Activated CD8-positive, alpha-beta memory T cell treated with anti-CD3 and anti-CD28 coated beads for 4 hours (primary cell): Measurements from ENCODE around the gene TRMT11.
"Not testable (repeated sequence)": the region's sequence is repeated elsewhere in the genome, so short reads cannot be mapped to it uniquely, and the experiment has no call there.

Source experiments
- DNase-seq, 2 donors: peaks; one replicate each; pipeline ENCODE4 v3.0.0-alpha.2; 2020; ENCODE audit warnings: low read depth in 2 of 2

TRMT11 gene

DNA sequence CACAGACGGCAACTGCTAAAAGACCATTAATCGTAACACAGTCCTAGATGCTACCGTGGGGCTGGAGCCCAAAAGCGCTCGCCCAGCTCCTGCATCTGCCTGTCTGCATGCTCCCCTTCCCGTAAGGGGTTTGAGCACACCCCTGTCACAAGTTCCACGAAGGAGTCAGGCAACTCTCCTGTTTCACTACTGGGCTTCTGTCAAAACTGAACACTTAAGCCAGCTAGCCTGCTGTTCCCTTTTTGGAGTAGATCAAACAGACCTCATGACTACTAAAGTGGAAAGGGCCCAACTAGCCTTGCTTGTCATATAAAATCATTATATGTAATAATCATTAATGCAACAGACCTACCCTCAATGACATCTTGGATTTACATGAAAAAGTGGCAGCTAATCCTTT lies 61.3 kb downstream of the TRMT11 start:
- DNase-seq: no peak

- no peak for DNase-seq
These were observed 62.3 kb downstream of the TRMT11 start for GRCh38 chr6:126048635-126049034.

GRCh38 chr6:126050795-126051194 lies 64.5 kb downstream of the TRMT11 start:
- no peak for DNase-seq

DNA sequence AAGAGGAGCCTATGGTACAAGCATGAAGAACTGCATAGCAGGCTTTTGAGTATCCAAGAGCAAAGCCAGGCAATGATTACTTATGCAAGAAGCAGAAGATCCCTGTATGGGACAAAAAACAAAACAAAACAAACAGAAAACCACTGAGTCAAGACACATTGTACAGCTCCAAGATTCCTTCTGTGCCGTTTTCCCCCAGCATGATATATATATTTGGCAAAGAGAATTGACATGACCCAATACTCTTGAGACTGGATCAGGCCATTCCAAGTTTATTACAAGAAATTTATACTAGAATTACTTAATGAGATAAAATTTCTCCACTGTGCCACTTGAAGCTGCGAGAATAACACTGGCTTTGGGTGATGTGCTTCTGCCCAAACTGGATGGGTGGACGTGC lies 65.5 kb downstream of the TRMT11 start:
- DNase-seq: no peak

GRCh38 chr6:126052485-126052884 lies 66.1 kb downstream of the TRMT11 start:
- DNase-seq: no peak

- DNase-seq: no peak
These were observed 67.9 kb downstream of the TRMT11 start for GRCh38 chr6:126054258-126054702.

DNA sequence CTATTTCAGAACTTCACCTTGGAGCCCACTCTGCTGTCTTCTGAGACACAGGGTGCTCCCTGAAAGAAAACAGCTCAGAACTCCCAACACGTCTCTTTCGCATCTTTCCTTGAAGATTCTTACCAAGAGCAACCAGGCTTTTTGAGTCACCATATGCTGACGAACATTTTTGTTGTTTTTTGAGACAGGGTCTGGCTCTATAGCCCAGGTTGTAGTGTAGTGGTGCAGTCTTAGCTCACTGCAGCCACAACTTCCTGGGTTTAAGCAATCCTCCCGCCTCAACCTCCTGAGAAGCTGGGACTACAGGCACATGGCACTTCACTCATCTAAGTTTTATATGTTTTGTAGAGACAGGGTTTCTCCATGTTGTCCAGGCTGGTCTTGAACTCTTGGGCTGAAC lies 68.5 kb downstream of the TRMT11 start:
- DNase-seq: no peak

DNA sequence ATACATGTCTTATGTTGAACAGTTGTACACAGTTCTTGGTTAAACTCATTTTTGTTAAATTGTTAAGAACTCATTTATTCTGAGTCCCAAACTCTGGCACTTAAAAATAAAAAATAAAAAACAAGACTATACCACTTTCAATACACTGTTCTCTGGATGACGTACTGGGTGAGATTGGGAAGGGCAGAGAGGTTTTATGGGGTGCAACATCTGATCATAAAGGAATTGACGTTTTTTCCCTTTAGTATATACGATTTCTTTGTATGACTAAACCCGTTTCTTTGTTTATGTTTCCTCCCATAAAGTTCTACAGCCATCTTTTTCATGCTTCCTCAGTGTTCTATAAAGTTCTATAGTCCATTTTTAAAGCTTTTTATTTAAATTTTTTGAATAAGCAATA lies 69.1 kb downstream of the TRMT11 start:
- DNase-seq: no peak

DNA sequence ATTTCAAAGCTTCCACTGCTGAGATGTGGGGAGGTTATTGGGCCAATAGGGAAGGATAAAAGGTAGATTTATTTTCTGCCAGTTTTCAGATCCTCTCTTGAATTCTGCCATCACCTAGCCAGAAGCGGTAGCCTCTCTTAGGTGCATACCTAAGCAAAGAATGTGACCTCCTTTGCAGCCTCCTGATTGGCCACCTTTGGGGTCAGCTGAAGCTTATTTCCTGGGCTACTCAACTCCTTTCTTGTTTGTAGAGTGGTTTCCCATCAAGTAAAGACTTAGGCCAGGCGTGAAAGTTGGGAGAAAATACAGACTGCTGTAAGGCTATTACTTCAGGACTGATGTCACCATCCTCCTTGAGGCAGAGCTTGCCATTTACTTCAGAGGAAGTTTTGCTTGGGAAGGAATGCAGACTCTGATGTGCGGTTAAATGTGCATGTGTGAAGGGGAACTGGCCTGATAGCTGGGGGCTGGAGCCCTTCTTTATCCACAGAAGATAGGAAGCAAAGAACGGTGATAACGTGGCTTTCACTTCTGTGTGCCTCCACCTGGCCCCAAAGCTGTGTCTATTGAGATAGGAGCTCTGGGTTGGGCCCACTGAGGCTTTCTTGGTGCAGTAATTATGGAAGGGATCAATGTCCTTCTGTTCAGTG lies 70.1 kb downstream of the TRMT11 start:
- DNase-seq: no peak

GRCh38 chr6:126058085-126058484 lies 71.7 kb downstream of the TRMT11 start:
- not testable (repeated sequence) for DNase-seq

DNA sequence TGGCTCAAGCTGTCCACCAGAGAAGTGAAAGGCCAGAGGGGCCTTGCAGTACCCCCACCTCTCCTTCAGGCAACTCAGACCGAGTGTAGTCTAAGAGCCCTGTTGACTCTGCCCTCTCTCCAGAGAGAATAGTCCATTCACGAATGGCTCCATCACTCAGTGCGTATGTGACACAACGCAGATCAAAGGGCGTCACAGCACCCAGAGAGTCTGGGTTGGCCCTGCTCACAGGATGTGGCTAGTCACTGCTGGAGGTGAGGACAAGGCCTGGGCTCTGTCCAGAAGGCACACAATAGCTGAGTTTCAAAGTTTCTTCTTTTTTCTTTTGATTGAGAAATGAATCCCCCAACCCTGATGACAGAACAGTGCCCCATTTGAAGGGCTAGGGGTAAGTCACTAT lies 74.1 kb downstream of the TRMT11 start:
- DNase-seq: no peak

GRCh38 chr6:126063512-126064146 lies 77.3 kb downstream of the TRMT11 start:
- no peak for DNase-seq

DNA sequence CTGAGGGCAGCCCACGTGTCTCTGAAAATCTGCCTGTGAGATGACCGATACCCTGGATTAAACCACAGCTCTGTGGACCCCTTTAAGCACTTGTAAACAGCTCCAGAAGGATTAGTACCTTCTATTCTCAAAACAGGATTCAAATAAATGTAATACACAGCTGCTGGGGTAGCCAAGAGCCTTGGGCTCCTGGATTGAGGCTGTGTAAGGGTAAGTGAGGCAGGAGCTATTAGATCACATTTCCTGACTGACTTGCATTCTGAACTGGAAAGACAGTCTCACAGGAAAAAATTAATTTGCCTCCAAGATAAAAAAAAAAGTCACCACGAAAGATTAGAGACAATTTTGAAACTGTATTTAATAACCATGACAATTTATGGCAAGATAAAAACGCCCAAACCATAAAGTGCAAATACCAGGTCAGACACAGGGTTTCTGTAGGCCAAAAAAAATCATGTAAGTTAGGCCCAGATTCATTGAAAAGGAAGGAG lies 78.0 kb downstream of the TRMT11 start:
- no peak for DNase-seq

- no peak for DNase-seq
These were observed 78.5 kb downstream of the TRMT11 start for GRCh38 chr6:126064748-126065401.

- DNase-seq: no peak
These were observed 80.0 kb downstream of the TRMT11 start for GRCh38 chr6:126066053-126067048.

- DNase-seq: no peak
These were observed 80.7 kb downstream of the TRMT11 start for GRCh38 chr6:126067073-126067472.

GRCh38 chr6:126069449-126069848 lies 83.1 kb downstream of the TRMT11 start:
- DNase-seq: no peak

GRCh38 chr6:126071000-126071647 lies 84.8 kb downstream of the TRMT11 start:
- no peak for DNase-seq

- DNase-seq: no peak
These were observed 85.8 kb downstream of the TRMT11 start for GRCh38 chr6:126072172-126072571.

DNA sequence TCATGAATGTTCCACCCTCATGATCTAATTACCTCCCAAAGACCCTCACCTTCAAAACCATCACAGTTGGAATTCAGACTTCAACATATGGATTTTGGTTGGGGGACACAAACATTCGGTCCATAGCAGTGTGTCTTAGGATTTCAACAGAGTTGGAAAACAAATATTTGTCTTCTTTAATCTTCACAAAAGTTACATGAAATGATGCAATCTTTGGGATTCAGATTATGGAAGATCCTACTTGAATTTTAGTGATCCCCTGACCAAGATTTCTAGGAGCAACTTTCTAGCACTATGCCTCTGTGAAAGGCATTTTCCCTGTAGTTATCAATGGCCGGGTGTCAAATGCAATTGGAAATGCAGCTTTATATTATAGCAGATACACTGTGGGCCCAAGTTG lies 86.5 kb downstream of the TRMT11 start:
- no peak for DNase-seq
